H1 (cell line): ENCODE data around the gene CCIN. TPM values are rescaled to one million over a fixed set of nuclear protein-coding genes. Genes with fewer than 3 reads are reported as not detected.

Experiments
- CTCF ChIA-PET: fragments of 300-600 bp; sonication (Branson Sonifier 250); formaldehyde crosslinking; loops from one replicate; lab custom pipeline; 2021; ENCODE audit not compliant: partially characterized antibody; lab: Charles Lee
- POLR2A ChIA-PET: fragments of 300-600 bp; sonication (Branson Sonifier 250); formaldehyde crosslinking; loops from one replicate; lab custom pipeline; 2021; ENCODE audit warnings: inconsistent platforms; ENCODE audit not compliant: partially characterized antibody; lab: Charles Lee
- DNase-seq, 2 experiments: peaks; one replicate each; pipeline versions ENCODE4 v3.0.0 to v3.0.0-alpha.2; 2010 to 2022; ENCODE audit warnings: low spot score in 2 of 2, low read depth in 1 of 2, mixed read lengths in 1 of 2
- FAIRE-seq: peaks from 2 replicates; lab custom pipeline; 2011; peaks lifted over from hg19 to GRCh38; lab: Jason Lieb, UNC
- H2AFZ ChIP-seq: 2 replicates; pipeline ENCODE4 v1.8.1; 2012; ENCODE audit warnings: low read length, inconsistent platforms
- H2AK5ac ChIP-seq: 2 replicates; pipeline ENCODE4 v1.6.1; 2013; ENCODE audit warnings: low read depth, low read length
- H2BK120ac ChIP-seq: replicated peaks from 2 replicates; pipeline ENCODE3; 2013; ENCODE audit warnings: low read depth, low read length, inconsistent platforms
- H2BK12ac ChIP-seq: 2 replicates; pipeline ENCODE4 v1.6.1; 2013; ENCODE audit warnings: low read depth, low read length
- H2BK15ac ChIP-seq: 2 replicates; pipeline ENCODE4 v1.6.1; 2013; ENCODE audit warnings: low read length
- H2BK20ac ChIP-seq: 2 replicates; pipeline ENCODE4 v1.6.1; 2013; ENCODE audit warnings: low read length
- H2BK5ac ChIP-seq: 2 replicates; pipeline ENCODE4 v1.6.1; 2013; ENCODE audit warnings: low read depth, low read length
- H3K14ac ChIP-seq: 2 replicates; pipeline ENCODE4 v1.6.1; 2013; ENCODE audit warnings: inconsistent platforms; ENCODE audit not compliant: insufficient read length
- H3K18ac ChIP-seq: 2 replicates; pipeline ENCODE4 v1.6.1; 2013; ENCODE audit warnings: low read length; ENCODE audit errors: extremely low read depth
- H3K23ac ChIP-seq: 2 replicates; pipeline ENCODE4 v1.6.1; 2013; ENCODE audit warnings: inconsistent platforms; ENCODE audit not compliant: insufficient read length
- H3K23me2 ChIP-seq: 2 replicates; pipeline ENCODE4 v1.6.1; 2013; ENCODE audit warnings: low read depth, low read length
- H3K27ac ChIP-seq: 2 replicates; pipeline ENCODE4 v1.6.1; 2011; ENCODE audit warnings: low read depth, low read length, inconsistent platforms
- H3K27me3 ChIP-seq, 4 experiments: replicated peaks in 1 of 4; 1 replicate in 1 of 4; 2 replicates in 3 of 4; pipeline versions ENCODE4 v1.6.1 to v1.8.1; 2011 to 2013; ENCODE audit warnings: low read length in 3 of 4, mild to moderate bottlenecking in 3 of 4, inconsistent platforms in 2 of 4, mixed read lengths in 2 of 4, moderate library complexity in 1 of 4; ENCODE audit not compliant: control insufficient read depth in 3 of 4, insufficient read depth in 3 of 4; ENCODE audit errors: extremely low read depth in 1 of 4
- H3K36me3 ChIP-seq, 4 experiments: 2 replicates each; pipeline versions ENCODE4 v1.6.1 to v1.8.1; 2011 to 2013; ENCODE audit warnings: mild to moderate bottlenecking in 4 of 4, low read length in 3 of 4, moderate library complexity in 2 of 4, control low read depth in 1 of 4, inconsistent platforms in 1 of 4; ENCODE audit not compliant: insufficient read depth in 4 of 4, control insufficient read depth in 2 of 4
- H3K4ac ChIP-seq: replicated peaks from 2 replicates; pipeline ENCODE3; 2013; ENCODE audit warnings: low read length, low read depth, mixed read lengths, inconsistent platforms; ENCODE audit not compliant: insufficient read length
- H3K4me1 ChIP-seq, 4 experiments: replicated peaks in 1 of 4; 1 replicate in 1 of 4; 2 replicates in 3 of 4; pipeline versions ENCODE4 v1.6.1 to v1.8.1; 2011 to 2013; ENCODE audit warnings: low read length in 3 of 4, inconsistent platforms in 2 of 4, mixed read lengths in 1 of 4; ENCODE audit not compliant: insufficient read depth in 4 of 4, control insufficient read depth in 3 of 4
- H3K4me2 ChIP-seq, 2 experiments: 2 replicates each; pipeline versions ENCODE4 v1.6.1 to v1.8.1; 2011 to 2013; ENCODE audit warnings: low read depth in 2 of 2, low read length in 2 of 2, control low read depth in 1 of 2, inconsistent platforms in 1 of 2, mild to moderate bottlenecking in 1 of 2; ENCODE audit not compliant: insufficient read depth in 1 of 2
- H3K4me3 ChIP-seq, 4 experiments: fragments of 200-600, 300-600 bp in 1 of 4; sonication (generic), shearing (Covaris generic), sonication (Bioruptor Twin) in 1 of 4; 2 replicates each; pipeline versions ENCODE4 v1.5.1 to v1.8.1; 2011 to 2016; ENCODE audit warnings: low read length in 4 of 4, low read depth in 3 of 4, control low read depth in 2 of 4, inconsistent platforms in 2 of 4, mild to moderate bottlenecking in 2 of 4, mixed read lengths in 1 of 4, moderate library complexity in 1 of 4; ENCODE audit not compliant: insufficient read depth in 2 of 4; ENCODE audit errors: extremely low read depth in 1 of 4
- H3K56ac ChIP-seq: replicated peaks from 2 replicates; pipeline ENCODE3; 2013; ENCODE audit warnings: low read depth, mild to moderate bottlenecking, mixed read lengths, low read length, inconsistent platforms; ENCODE audit not compliant: insufficient read length
- H3K79me1 ChIP-seq: 2 replicates; pipeline ENCODE4 v1.6.1; 2013; ENCODE audit warnings: low read depth, low read length, control low read depth
- H3K79me2 ChIP-seq, 2 experiments: 2 replicates each; pipeline versions ENCODE4 v1.6.1 to v1.8.1; 2012 to 2013; ENCODE audit warnings: low read length in 2 of 2, mild to moderate bottlenecking in 2 of 2, inconsistent platforms in 1 of 2; ENCODE audit not compliant: insufficient read depth in 2 of 2, control insufficient read depth in 1 of 2
- H3K9ac ChIP-seq, 4 experiments: replicated peaks in 1 of 4; 1 replicate in 1 of 4; 2 replicates in 3 of 4; pipeline versions ENCODE4 v1.6.1 to v1.8.1; 2011 to 2013; ENCODE audit warnings: low read depth in 3 of 4, low read length in 3 of 4, control low read depth in 2 of 4, mild to moderate bottlenecking in 2 of 4, moderate library complexity in 2 of 4, inconsistent platforms in 1 of 4; ENCODE audit errors: extremely low read depth in 1 of 4
- H3K9me3 ChIP-seq, 2 experiments: 2 replicates each; pipeline versions ENCODE4 v1.6.1 to v1.8.1; 2012 to 2013; ENCODE audit warnings: mild to moderate bottlenecking in 2 of 2, moderate library complexity in 2 of 2, control low read depth in 1 of 2, inconsistent platforms in 1 of 2, low read depth in 1 of 2, low read length in 1 of 2, mixed read lengths in 1 of 2; ENCODE audit not compliant: insufficient read depth in 2 of 2
- H4K20me1 ChIP-seq, 2 experiments: replicated peaks in 1 of 2; 2 replicates each; pipeline versions ENCODE3 to v1.8.1; 2011 to 2013; ENCODE audit warnings: inconsistent platforms in 2 of 2, low read length in 2 of 2, mild to moderate bottlenecking in 1 of 2; ENCODE audit not compliant: insufficient read depth in 2 of 2, control insufficient read depth in 1 of 2
- H4K5ac ChIP-seq: 2 replicates; pipeline ENCODE4 v1.6.1; 2013; ENCODE audit warnings: low read length, low read depth, mixed read lengths, inconsistent platforms; ENCODE audit not compliant: insufficient read length
- H4K8ac ChIP-seq: 2 replicates; pipeline ENCODE4 v1.8.0; 2013; ENCODE audit warnings: mild to moderate bottlenecking, moderate library complexity, low read length, inconsistent platforms; ENCODE audit not compliant: insufficient read depth; ENCODE audit errors: extremely low read depth
- H4K91ac ChIP-seq: replicated peaks from 2 replicates; pipeline ENCODE3; 2013; ENCODE audit warnings: low read length, mixed read lengths, inconsistent platforms; ENCODE audit not compliant: insufficient read length
- ASH2L ChIP-seq: fragments of 200-600, 300-600 bp; sonication (generic); IDR thresholded peaks from one replicate; pipeline ENCODE4 v1.7.1; 2017; ENCODE audit warnings: low read length
- ATF3 ChIP-seq: IDR thresholded peaks from 2 replicates; pipeline ENCODE4 v1.6.1; 2011; ENCODE audit warnings: low read depth, mild to moderate bottlenecking, low read length; ENCODE audit not compliant: insufficient read depth
- BCL11A ChIP-seq, 2 experiments: IDR thresholded peaks; one replicate each; pipeline ENCODE4 v1.6.1; 2011; ENCODE audit warnings: low read depth in 2 of 2, low read length in 2 of 2, mild to moderate bottlenecking in 2 of 2
- CBX5 ChIP-seq: fragments of 300-800, 300-1000 bp; sonication (generic); IDR thresholded peaks from 2 replicates; pipeline ENCODE4 v1.7.1; 2016; ENCODE audit warnings: antibody characterized with exemption, low read length, low read depth
- JUN ChIP-seq: IDR thresholded peaks from 2 replicates; pipeline ENCODE4 v1.6.1; 2011; ENCODE audit warnings: low read depth, mild to moderate bottlenecking, improper control_type of control experiment, low read length
- NRF1 ChIP-seq: IDR thresholded peaks from 2 replicates; pipeline ENCODE4 v1.6.1; 2011; ENCODE audit warnings: mild to moderate bottlenecking, low read depth, low read length, improper control_type of control experiment
- RBBP5 ChIP-seq: IDR thresholded peaks from 2 replicates; pipeline ENCODE4 v1.7.1; 2012; ENCODE audit warnings: low read depth, mild to moderate bottlenecking, inconsistent platforms, low read length, moderate library complexity, borderline replicate concordance
- RXRA ChIP-seq: IDR thresholded peaks from 2 replicates; pipeline ENCODE4 v1.6.1; 2011; ENCODE audit warnings: low read depth, mild to moderate bottlenecking, low read length, moderate library complexity; ENCODE audit not compliant: insufficient read depth
- SIRT6 ChIP-seq: IDR thresholded peaks from one replicate; pipeline ENCODE4 v1.7.1; 2012; ENCODE audit warnings: low read length, inconsistent platforms
- SP1 ChIP-seq: IDR thresholded peaks from 2 replicates; pipeline ENCODE4 v1.6.1; 2011; ENCODE audit warnings: low read depth, low read length
- USF2 ChIP-seq: IDR thresholded peaks from 2 replicates; pipeline ENCODE4 v1.6.1; 2011; ENCODE audit warnings: low read length, improper control_type of control experiment
- WGBS, 2 experiments: shearing (Covaris generic) in 1 of 2; methylation state at CpG; one replicate each; pipeline versions ENCODE4 v1.1.6 to v1.1.7; 2013 to 2015; ENCODE audit warnings: low lambda C conversion rate in 2 of 2, mixed read lengths in 2 of 2, inconsistent platforms in 1 of 2, low coverage in 1 of 2, missing lambda C conversion rate in 1 of 2; ENCODE audit not compliant: insufficient replicate concordance in 2 of 2, insufficient coverage in 1 of 2, insufficient read length in 1 of 2; ENCODE audit errors: extremely low coverage in 1 of 2, missing lambda C conversion rate in 1 of 2; 5-methylcytosine and 5-hydroxymethylcytosine counted together
- polyA plus RNA-seq, 7 experiments: library from polyadenylated mRNA; depleted of rRNA in 3 of 7; stranded (reverse) in 5 of 7; unstranded in 2 of 7; fragments of >200 nt in 5 of 7; fragments of 200-250 nt in 2 of 7; gene quantifications; 1 replicate in 5 of 7; 2 replicates in 1 of 7; 4 replicates in 1 of 7; pipeline versions ENCODE4 v1.2.1 to v1.2.3, GENCODE V29; 2011 to 2013; ENCODE audit warnings: missing spikeins in 2 of 7, mixed read lengths in 2 of 7
- total RNA-seq: library from RNA; stranded (reverse); fragmentation: NEBNext Ultra II Directional; extraction: Animal tissue kit (Norgen Biotek cat#: 25700); gene quantifications from 2 replicates; pipeline ENCODE4 v1.2.1, GENCODE V29; 2021

CCIN gene
- total and polyA plus RNA-seq, 2 of the 8 experiments (the other 6 are each of a cell fraction or from before 2014, with no cell fraction given), result 0.19 to 0.21 TPM

- H3K36me3 ChIP-seq, result peaks cover 0 to 5% (median 0%) of the 10 kb centered on the region in 4 experiments; a peak in 2 of 8 replicates
- ChIA-PET POLR2A (interaction anchor here (0.5 kb wide), 1 partner anchor 201 kb away, joined by 3 read pairs; no protein-coding TSS in a partner anchor), CTCF (interaction anchor here (1.5 to 4.7 kb wide), 2 partner anchors 25 to 39 kb away, joined by 9 to 23 read pairs; no protein-coding TSS in a partner anchor)
- H3K27ac ChIP-seq, result no peak overlapping the region
- H2BK20ac ChIP-seq, result no peak overlapping the region
- H3K79me2 ChIP-seq, result no peaks in the 10 kb centered on the region
- no peaks in the 10 kb centered on the region for H3K79me1 ChIP-seq
- H3K4me2 ChIP-seq, result no peak overlapping the region
- no peak overlapping the region for H3K4me3 ChIP-seq
- H3K56ac ChIP-seq, result no peak overlapping the region
- no peak overlapping the region for H3K18ac ChIP-seq
- TF ChIP-seq USF2 (no peak), BCL11A (IDR thresholded peaks at IDR 0.05; ENCODE audit: low read depth in 2 of 2, low read length in 2 of 2) (no peak), SP1 (no peak), JUN (no peak), NRF1 (no peak), ATF3 (no peak), RXRA (no peak), SIRT6 (no peak), RBBP5 (no peak), ASH2L (no peak), CBX5 (no peak)
- no peak overlapping the region for H2BK12ac ChIP-seq
- no peak overlapping the region for H3K14ac ChIP-seq
- no peak overlapping the region for H2BK120ac ChIP-seq
- no peak overlapping the region for H2BK5ac ChIP-seq
- no peaks in the 10 kb centered on the region for H3K9me3 ChIP-seq
- no peak overlapping the region for H2AK5ac ChIP-seq
- H3K27me3 ChIP-seq, result no peaks in the 10 kb centered on the region
- no peaks in the 10 kb centered on the region for H4K20me1 ChIP-seq
- no peak for FAIRE-seq
- no peak overlapping the region for H2AFZ ChIP-seq
- H4K91ac ChIP-seq, result no peak overlapping the region
- H3K4ac ChIP-seq, result no peak overlapping the region
- no peak overlapping the region for H3K23ac ChIP-seq
- no peaks in the 10 kb centered on the region for H3K4me1 ChIP-seq
- no peak overlapping the region for H2BK15ac ChIP-seq
- H4K8ac ChIP-seq, result no peak overlapping the region
- no peak for DNase-seq
- H3K23me2 ChIP-seq, result no peaks in the 10 kb centered on the region
- H4K5ac ChIP-seq, result no peak overlapping the region
- no peak overlapping the region for H3K9ac ChIP-seq
- 77% methylated on average over 7 of the region's 7 CpGs; no CpG with 5 or more reads in 1 of the 2 experiments for WGBS, 2 experiments
Observed at GRCh38 chr9:36126016-36126730, 43.0 kb upstream of the CCIN start.
